OCI-LY7 (cell line): Measurements from ENCODE around the gene DCST2. TPM values are rescaled to one million over a fixed set of nuclear protein-coding genes. Genes with fewer than 3 reads are reported as not detected.

Experiments
- BruUV-seq: library from RNA; stranded (reverse); fragments of 400-500 nt; replicated peaks from 2 replicates; lab custom pipeline; 2021; lab: Mats Ljungman, UMichigan
- CTCF ChIA-PET: fragments of 300-600 bp; sonication (Branson Sonifier 250); formaldehyde crosslinking; loops from one replicate; lab custom pipeline; 2022; ENCODE audit warnings: antibody characterized with exemption; ENCODE audit not compliant: unreplicated experiment; lab: Charles Lee
- POLR2A ChIA-PET: fragments of 300-600 bp; sonication (Branson Sonifier 250); formaldehyde crosslinking; loops from one replicate; lab custom pipeline; 2022; ENCODE audit warnings: antibody characterized with exemption; lab: Charles Lee
- DNase-seq: peaks from one replicate; pipeline ENCODE4 v3.0.0-alpha.2; 2015; ENCODE audit warnings: low spot score
- H2AFZ ChIP-seq: fragments of 200-600 bp; sonication (generic), shearing (Covaris generic); 2 replicates; pipeline ENCODE4 v1.6.1; 2014; ENCODE audit warnings: mild to moderate bottlenecking, antibody characterized with exemption, low read length, moderate library complexity
- H3K27ac ChIP-seq: fragments of 200-600 bp; sonication (generic); 2 replicates; pipeline ENCODE4 v1.5.1; 2014; ENCODE audit warnings: mixed run types, low read depth, mild to moderate bottlenecking, moderate library complexity, low read length, inconsistent platforms; ENCODE audit not compliant: poor library complexity, severe bottlenecking
- H3K36me3 ChIP-seq: fragments of 200-600 bp; sonication (generic); 2 replicates; pipeline ENCODE4 v1.6.1; 2014; ENCODE audit warnings: mild to moderate bottlenecking, antibody characterized with exemption, low read length, moderate library complexity, mixed read lengths; ENCODE audit not compliant: insufficient read depth
- H3K4me1 ChIP-seq: fragments of 200-600 bp; sonication (generic); 2 replicates; pipeline ENCODE4 v1.5.1; 2014; ENCODE audit warnings: mild to moderate bottlenecking, low read length; ENCODE audit not compliant: insufficient read depth, poor library complexity, severe bottlenecking
- H3K4me2 ChIP-seq: fragments of 200-600 bp; sonication (generic); 2 replicates; pipeline ENCODE4 v1.6.1; 2014; ENCODE audit warnings: mild to moderate bottlenecking, low read length
- H3K4me3 ChIP-seq: fragments of 200-600 bp; sonication (generic); 2 replicates; pipeline ENCODE4 v1.5.1; 2014; ENCODE audit warnings: mild to moderate bottlenecking, low read depth, low read length; ENCODE audit not compliant: poor library complexity, severe bottlenecking
- H3K79me2 ChIP-seq: fragments of 200-600 bp; sonication (generic); 2 replicates; pipeline ENCODE4 v1.6.1; 2016; ENCODE audit warnings: low read depth, mild to moderate bottlenecking, low read length, moderate library complexity, mixed read lengths; ENCODE audit not compliant: insufficient read depth
- H3K9me2 ChIP-seq: fragments of 200-600 bp; sonication (generic); 2 replicates; pipeline ENCODE4 v1.6.1; 2016; ENCODE audit warnings: mild to moderate bottlenecking, low read length, mixed read lengths; ENCODE audit not compliant: insufficient read depth
- H3K9me3 ChIP-seq: fragments of 200-600 bp; sonication (generic); 2 replicates; pipeline ENCODE4 v1.6.1; 2014; ENCODE audit warnings: mild to moderate bottlenecking, mixed run types, low read length, mixed read lengths
- H4K20me1 ChIP-seq: fragments of 200-600 bp; sonication (generic); 2 replicates; pipeline ENCODE4 v1.6.1; 2014; ENCODE audit warnings: mild to moderate bottlenecking, antibody characterized with exemption, low read length, moderate library complexity, mixed read lengths; ENCODE audit not compliant: insufficient read depth
- EZH2phosphoT487 ChIP-seq: fragments of 200-600 bp; sonication (generic); IDR thresholded peaks from 2 replicates; pipeline ENCODE4 v1.6.1; 2018; ENCODE audit warnings: low read depth, borderline replicate concordance, mild to moderate bottlenecking, mixed run types, antibody characterized with exemption, low read length, moderate library complexity, mixed read lengths
- intact Hi-C: fragments of 100-400 bp; cut with micrococcal nuclease; formaldehyde crosslinking; loops from one replicate; pipeline ENCODE4 v1.10.0; 2022; ENCODE audit not compliant: unreplicated experiment
- total RNA-seq, 2 experiments: library from RNA; depleted of rRNA in 1 of 2; stranded (reverse); fragments of >200 nt in 1 of 2; shearing (Covaris generic) in 1 of 2; gene quantifications; 2 replicates each; pipeline ENCODE4 v1.2.3, GENCODE V29; 2014 to 2022
- TF ChIP-seq, protein P1 (sequence below): fragments of 200-600 bp; sonication (generic); conservative IDR thresholded peaks from 2 replicates; pipeline ENCODE4 v1.5.1; 2014; ENCODE audit warnings: mild to moderate bottlenecking, antibody characterized with exemption, low read length, moderate library complexity, mixed read lengths

DCST2 gene
- total RNA-seq, 2 experiments from 2014 or later: 0.85 to 2.0 TPM

DNA sequence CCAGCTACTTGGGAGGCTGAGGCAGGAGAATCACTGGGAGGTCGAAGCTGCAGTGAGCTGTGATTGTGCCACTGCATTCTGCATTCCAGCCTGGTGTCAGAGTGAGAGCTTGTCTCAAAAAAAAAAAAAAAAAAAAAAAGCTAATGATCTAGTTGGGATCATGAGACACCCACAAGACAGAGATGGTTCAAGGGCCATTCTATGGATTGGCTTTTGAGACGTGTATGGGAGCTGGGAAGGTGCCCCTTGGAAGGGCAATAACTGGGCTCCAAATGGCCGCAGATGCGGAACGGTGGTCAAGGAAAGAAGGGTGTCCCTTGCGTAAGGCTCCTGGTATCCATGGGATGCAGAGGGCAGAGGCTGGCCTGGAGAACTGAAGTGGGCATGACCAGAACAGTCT, 10.8 kb upstream of the DCST2 start:
- intact Hi-C loops: loop anchor here (2.0 kb wide), 1 partner anchor 16 kb away; no protein-coding TSS in a partner anchor
- no peak overlapping the region for H3K4me2 ChIP-seq
- H3K9me2 ChIP-seq: no peaks in the 10 kb centered on the region
- H3K9me3 ChIP-seq: no peaks in the 10 kb centered on the region
- TF ChIP-seq, protein P1, sequence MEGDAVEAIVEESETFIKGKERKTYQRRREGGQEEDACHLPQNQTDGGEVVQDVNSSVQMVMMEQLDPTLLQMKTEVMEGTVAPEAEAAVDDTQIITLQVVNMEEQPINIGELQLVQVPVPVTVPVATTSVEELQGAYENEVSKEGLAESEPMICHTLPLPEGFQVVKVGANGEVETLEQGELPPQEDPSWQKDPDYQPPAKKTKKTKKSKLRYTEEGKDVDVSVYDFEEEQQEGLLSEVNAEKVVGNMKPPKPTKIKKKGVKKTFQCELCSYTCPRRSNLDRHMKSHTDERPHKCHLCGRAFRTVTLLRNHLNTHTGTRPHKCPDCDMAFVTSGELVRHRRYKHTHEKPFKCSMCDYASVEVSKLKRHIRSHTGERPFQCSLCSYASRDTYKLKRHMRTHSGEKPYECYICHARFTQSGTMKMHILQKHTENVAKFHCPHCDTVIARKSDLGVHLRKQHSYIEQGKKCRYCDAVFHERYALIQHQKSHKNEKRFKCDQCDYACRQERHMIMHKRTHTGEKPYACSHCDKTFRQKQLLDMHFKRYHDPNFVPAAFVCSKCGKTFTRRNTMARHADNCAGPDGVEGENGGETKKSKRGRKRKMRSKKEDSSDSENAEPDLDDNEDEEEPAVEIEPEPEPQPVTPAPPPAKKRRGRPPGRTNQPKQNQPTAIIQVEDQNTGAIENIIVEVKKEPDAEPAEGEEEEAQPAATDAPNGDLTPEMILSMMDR: no peak
- ChIA-PET CTCF (interaction anchor here (0.6 to 1.7 kb wide), 7 partner anchors 13 to 163 kb away, joined by 3 to 11 read pairs (median 3); partner anchors contain the start of gene PMVK), POLR2A (interaction anchor here (0.6 to 1.4 kb wide), 9 partner anchors 8 to 484 kb away, joined by 3 to 6 read pairs (median 3); partner anchors contain the start of genes CKS1B and EFNA4)
- H3K27ac ChIP-seq: no peak overlapping the region
- H3K36me3 ChIP-seq: no peaks in the 10 kb centered on the region
- DNase-seq: no peak
- no peaks in the 10 kb centered on the region for H4K20me1 ChIP-seq
- peaks cover 7% of the 10 kb centered on the region for H3K4me1 ChIP-seq
- no peaks in the 10 kb centered on the region for H3K79me2 ChIP-seq
- no peak overlapping the region for H3K4me3 ChIP-seq
- BruUV-seq: no TSS peak
- H2AFZ ChIP-seq: no peak overlapping the region

DNA sequence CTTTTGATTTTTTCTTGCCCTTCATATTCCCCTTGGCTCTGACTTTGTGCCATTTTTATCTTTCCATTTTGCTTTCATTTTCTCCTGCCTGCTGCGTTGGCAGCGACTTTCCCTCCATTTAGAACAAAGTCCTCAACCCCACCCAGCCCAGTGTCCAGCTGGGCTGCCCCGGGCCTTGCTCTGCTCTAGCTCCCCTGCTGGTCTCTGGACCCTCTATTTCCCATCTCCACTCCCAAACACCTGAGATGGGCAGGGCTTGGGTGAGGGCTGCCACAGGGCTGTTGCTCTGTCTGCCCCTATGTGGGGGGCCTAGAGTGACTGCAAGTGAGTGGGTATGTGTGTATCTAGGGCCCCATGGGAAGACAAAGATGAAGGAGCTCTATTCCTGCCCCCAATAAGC, 10.2 kb upstream of the DCST2 start:
- Histone ChIP-seq H3K4me2 (no peak overlapping the region), H3K9me3 (no peaks in the 10 kb centered on the region), H2AFZ (no peak overlapping the region), H4K20me1 (no peaks in the 10 kb centered on the region), H3K4me1 (peaks cover 7% of the 10 kb centered on the region), H3K27ac (no peak overlapping the region), H3K79me2 (no peaks in the 10 kb centered on the region), H3K4me3 (no peak overlapping the region), H3K9me2 (no peaks in the 10 kb centered on the region), H3K36me3 (no peaks in the 10 kb centered on the region)
- intact Hi-C loops: loop anchor here (2.0 kb wide), 1 partner anchor 17 kb away; no protein-coding TSS in a partner anchor
- BruUV-seq: no TSS peak
- ChIA-PET POLR2A (interaction anchor here (0.6 to 1.4 kb wide), 7 partner anchors 9 to 69 kb away, joined by 3 to 5 read pairs (median 3); partner anchors contain the start of genes CKS1B and EFNA4), CTCF (interaction anchor here (0.6 to 1.7 kb wide), 4 partner anchors 18 to 378 kb away, joined by 3 to 11 read pairs (median 4); partner anchors contain the start of gene PMVK)
- no peak for DNase-seq
- TF ChIP-seq, protein P1: no peak
- no peak for TF ChIP-seq EZH2phosphoT487

DNA sequence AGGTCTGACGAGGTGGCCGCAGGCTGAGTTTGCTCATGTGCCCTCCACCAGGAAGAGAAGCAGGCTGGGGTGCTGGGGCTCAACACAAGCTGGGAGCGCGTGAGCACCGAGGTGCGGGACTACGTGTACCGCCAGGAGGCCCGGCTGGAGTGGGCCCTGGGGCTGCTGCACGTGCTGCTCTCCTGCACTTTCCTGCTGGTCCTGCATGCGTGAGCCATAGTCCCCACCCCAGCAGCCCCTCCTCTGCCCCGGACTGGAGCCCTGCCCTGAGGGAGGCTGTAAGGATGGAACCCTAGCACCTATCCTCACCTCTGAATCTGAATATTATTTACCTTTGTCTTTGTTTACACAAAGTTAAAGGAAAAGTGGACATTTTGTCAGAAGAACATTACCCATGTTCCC, 9.7 kb upstream of the DCST2 start:
- BruUV-seq: no TSS peak
- Histone ChIP-seq H2AFZ (no peak overlapping the region), H3K4me1 (peaks cover 7% of the 10 kb centered on the region), H3K4me2 (no peak overlapping the region), H3K36me3 (no peaks in the 10 kb centered on the region), H3K9me3 (no peaks in the 10 kb centered on the region), H3K9me2 (no peaks in the 10 kb centered on the region), H4K20me1 (no peaks in the 10 kb centered on the region), H3K79me2 (no peaks in the 10 kb centered on the region), H3K27ac (no peak overlapping the region), H3K4me3 (no peak overlapping the region)
- POLR2A ChIA-PET: interaction anchor here (1.2 to 1.4 kb wide), 3 partner anchors 9 to 30 kb away, joined by 3 to 5 read pairs (median 4); partner anchors contain the start of gene EFNA4
- DNase-seq: no peak
- CTCF ChIA-PET: interaction anchor here (0.6 kb wide), 1 partner anchor 377 kb away, joined by 3 read pairs; no protein-coding TSS in a partner anchor
- intact Hi-C loops: no loop called here
- no peak for TF ChIP-seq EZH2phosphoT487
- TF ChIP-seq, protein P1: no peak
